A549 (cell line): ENCODE results near the gene IDUA. TPM values are rescaled to one million over a fixed set of nuclear protein-coding genes. Genes with fewer than 3 reads are reported as not detected.

Source experiments
- ATAC-seq, 2 experiments: fragments of 200-7000 bp in 1 of 2; fragments of >200 bp in 1 of 2; cut with Nextera tagmentation in 1 of 2; cut with Tn5 transposase in 1 of 2; 3 replicates each; pipeline versions ENCODE4 v1.8.0 to v1.9.1; 2018 to 2020; ENCODE audit warnings: mild to moderate bottlenecking in 1 of 2, moderate library complexity in 1 of 2
- CTCF ChIA-PET: fragments of 300-600 bp; sonication (Branson Sonifier 250); formaldehyde crosslinking; extraction: SDS; loops from one replicate; lab custom pipeline; 2021; ENCODE audit warnings: antibody characterized with exemption, inconsistent platforms; lab: Yijun Ruan, JAX
- POLR2A ChIA-PET: fragments of 350-600 bp; formaldehyde crosslinking; extraction: SDS; loops from one replicate; lab custom pipeline; 2021; ENCODE audit warnings: antibody characterized with exemption, inconsistent platforms; lab: Yijun Ruan, JAX
- DNase-seq, 2 experiments: peaks; one replicate each; pipeline versions ENCODE4 v3.0.0 to v3.0.0-alpha.2; 2011 to 2016; ENCODE audit warnings: low read depth in 1 of 2, low spot score in 1 of 2
- FAIRE-seq: peaks from 2 replicates; lab custom pipeline; 2011; peaks lifted over from hg19 to GRCh38; lab: Jason Lieb, UNC
- H3K27ac ChIP-seq, 2 experiments: fragments of >200 bp; sonication (Bioruptor Twin); formaldehyde crosslinking; 3 replicates each; pipeline ENCODE4 v1.5.1; 2016 to 2017
- H3K4me1 ChIP-seq: fragments of >200 bp; sonication (Bioruptor Twin); formaldehyde crosslinking; 3 replicates; pipeline ENCODE4 v1.6.1; 2016
- H3K4me2 ChIP-seq: fragments of >200 bp; sonication (Bioruptor Twin); formaldehyde crosslinking; 3 replicates; pipeline ENCODE4 v1.6.1; 2016
- H3K4me3 ChIP-seq: fragments of >200 bp; sonication (Bioruptor Twin); formaldehyde crosslinking; 3 replicates; pipeline ENCODE4 v1.5.1; 2016
- H3K9me3 ChIP-seq: fragments of >200 bp; sonication (Bioruptor Twin); formaldehyde crosslinking; 3 replicates; pipeline ENCODE4 v1.6.1; 2016
- CBX2 ChIP-seq: fragments of 200-600 bp; sonication (generic); IDR thresholded peaks from 2 replicates; pipeline ENCODE4 v1.6.1; 2016; ENCODE audit warnings: low read depth, mild to moderate bottlenecking, borderline replicate concordance
- CHD4 ChIP-seq: fragments of 200-600 bp; sonication (generic); IDR thresholded peaks from 2 replicates; pipeline ENCODE4 v1.6.1; 2016; ENCODE audit warnings: antibody characterized with exemption, mild to moderate bottlenecking, borderline replicate concordance
- EHMT2 ChIP-seq: fragments of 200-600 bp; sonication (generic); IDR thresholded peaks from 2 replicates; pipeline ENCODE4 v1.6.1; 2016; ENCODE audit warnings: antibody characterized with exemption, low read depth, mild to moderate bottlenecking, moderate library complexity
- FOSL2 ChIP-seq, 2 experiments: fragments of 450-650 bp in 1 of 2; fragments of >200 bp in 1 of 2; sonication (Bioruptor Twin) in 1 of 2; formaldehyde crosslinking; IDR thresholded peaks; 2 replicates each; pipeline versions ENCODE4 v1.5.0 to v1.6.1; 2016 to 2020; ENCODE audit warnings: mild to moderate bottlenecking in 1 of 2, moderate library complexity in 1 of 2
- HOXB13 ChIP-seq: fragments of 250-450 bp; sonication (Bioruptor Pico); IDR thresholded peaks from 2 replicates; pipeline ENCODE4 v1.5.0; 2020; ENCODE audit warnings: low read depth, mild to moderate bottlenecking, moderate library complexity
- JUN ChIP-seq, 2 experiments: fragments of >200 bp; sonication (Bioruptor Twin); formaldehyde crosslinking; IDR thresholded peaks; 2 replicates in 1 of 2; 3 replicates in 1 of 2; pipeline ENCODE4 v1.6.1; 2016 to 2017
- KDM5A ChIP-seq: fragments of 200-600 bp; sonication (generic); IDR thresholded peaks from 2 replicates; pipeline ENCODE4 v1.6.1; 2016; ENCODE audit warnings: antibody characterized with exemption, mild to moderate bottlenecking
- MAZ ChIP-seq: fragments of 150-350 bp; IDR thresholded peaks from 2 replicates; pipeline ENCODE4 v1.6.1; 2014; ENCODE audit warnings: antibody characterized with exemption, low read depth, low read length, borderline replicate concordance
- MYC ChIP-seq: IDR thresholded peaks from 2 replicates; pipeline ENCODE4 v1.6.1; 2012; ENCODE audit warnings: mild to moderate bottlenecking, inconsistent platforms, low read length, improper control_type of control experiment, borderline replicate concordance
- NPAS2 ChIP-seq: fragments of 250-450 bp; sonication (Bioruptor Pico); IDR thresholded peaks from 2 replicates; pipeline ENCODE4 v1.8.0; 2022; ENCODE audit warnings: mild to moderate bottlenecking, moderate library complexity, borderline replicate concordance
- SREBF2 ChIP-seq: fragments of 450-650 bp; IDR thresholded peaks from 2 replicates; pipeline ENCODE4 v1.6.1; 2014; ENCODE audit warnings: mild to moderate bottlenecking, moderate library complexity
- TFCP2L1 ChIP-seq: fragments of 250-450 bp; sonication (Bioruptor Pico); IDR thresholded peaks from 2 replicates; pipeline ENCODE4 v1.5.0; 2021; ENCODE audit warnings: mild to moderate bottlenecking
- ZC3H11A ChIP-seq: fragments of 450-650 bp; IDR thresholded peaks from 2 replicates; pipeline ENCODE4 v1.6.1; 2014; ENCODE audit warnings: antibody characterized with exemption, mild to moderate bottlenecking
- ZNF302 ChIP-seq: fragments of 250-450 bp; sonication (Bioruptor Pico); IDR thresholded peaks from 2 replicates; pipeline ENCODE4 v1.9.0; 2021; ENCODE audit warnings: inconsistent platforms, mild to moderate bottlenecking, moderate library complexity
- WGBS: methylation state at CpG from one replicate; pipeline ENCODE4 v1.1.6; 2017; ENCODE audit errors: missing lambda C conversion rate; 5-methylcytosine and 5-hydroxymethylcytosine counted together
- polyA plus RNA-seq, 4 experiments: library from polyadenylated mRNA; depleted of rRNA in 3 of 4; stranded (reverse); fragments of >200 nt; fragmentation: RNase III in 1 of 4; extraction: RNeasy Plus Mini Kit Qiagen cat#74134 plus additional on column Dnase treatment in 1 of 4; gene quantifications; 2 replicates in 3 of 4; 3 replicates in 1 of 4; pipeline ENCODE4 v1.2.3, GENCODE V29; 2011 to 2017
- TF ChIP-seq, protein P1 (sequence below): fragments of >200 bp; sonication (Bioruptor Twin); formaldehyde crosslinking; IDR thresholded peaks from 2 replicates; pipeline ENCODE4 v1.6.1; 2016
- TF ChIP-seq, protein P2 (sequence below): fragments of 150-350 bp; IDR thresholded peaks from 2 replicates; pipeline ENCODE4 v1.6.1; 2014; ENCODE audit warnings: low read depth, mild to moderate bottlenecking, low read length
- TF ChIP-seq, protein P3 (sequence below): fragments of >200 bp; sonication (Bioruptor Twin); formaldehyde crosslinking; IDR thresholded peaks from 3 replicates; pipeline ENCODE4 v1.5.1; 2016
- TF ChIP-seq, protein P4 (sequence below): IDR thresholded peaks from 2 replicates; pipeline ENCODE4 v1.6.1; 2012; ENCODE audit warnings: low read depth, borderline replicate concordance
- TF ChIP-seq, protein P5 (sequence below): fragments of 250-450 bp; sonication (Bioruptor Pico); IDR thresholded peaks from 2 replicates; pipeline ENCODE4 v1.5.0; 2020; ENCODE audit warnings: low read depth, mild to moderate bottlenecking, moderate library complexity
- TF ChIP-seq, protein P6 (sequence below): fragments of 450-650 bp; IDR thresholded peaks from 2 replicates; pipeline ENCODE4 v1.6.1; 2014; ENCODE audit warnings: antibody characterized with exemption

IDUA gene
- polyA plus RNA-seq, 2 of the 4 experiments (the other 2 are of a cell fraction) = 3.1 to 19.4 TPM

DNA sequence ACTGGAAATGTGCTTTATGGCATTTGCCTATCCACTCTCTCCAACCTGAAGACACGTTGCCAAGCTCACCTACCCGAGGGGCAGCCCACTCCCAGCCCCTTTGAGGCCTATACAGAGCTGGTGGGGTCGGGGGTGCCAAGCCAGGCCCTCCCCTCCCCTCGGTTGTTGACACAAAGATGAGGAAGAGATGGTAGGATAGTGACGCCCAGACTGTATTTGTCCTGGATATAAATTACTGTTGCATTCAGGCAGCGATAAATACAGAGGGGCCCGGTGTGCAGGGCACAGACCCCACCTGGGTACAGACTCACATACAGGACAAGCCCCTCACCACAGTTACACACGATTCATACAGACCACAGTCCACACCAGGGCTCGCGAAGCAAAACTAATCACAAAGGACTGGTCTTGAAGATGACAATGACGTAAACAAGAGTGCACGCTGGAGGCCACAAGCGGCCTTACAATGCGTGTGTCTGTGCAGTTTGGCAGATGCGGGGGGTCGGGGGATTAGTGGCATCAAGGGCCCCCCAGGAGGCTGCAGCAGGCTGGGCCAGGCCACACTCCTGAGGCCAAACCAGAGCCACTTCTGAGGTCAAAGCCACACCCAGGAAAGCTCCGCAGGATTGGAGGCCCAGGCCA lies 28.0 kb upstream of the IDUA start:
- Histone ChIP-seq H3K4me3 (no peak overlapping the region), H3K9me3 (no peaks in the 10 kb centered on the region), H3K27ac (no peak overlapping the region), H3K4me1 (no peaks in the 10 kb centered on the region), H3K4me2 (no peak overlapping the region)
- ChIA-PET CTCF (no interaction called here), POLR2A (no interaction called here)
- WGBS = 78% methylated on average over 14 of the region's 17 CpGs
- no peak for DNase-seq
- no peak for ATAC-seq
- TF ChIP-seq MAZ = no peak
- no peak for TF ChIP-seq HOXB13 (CRISPR knock-in tag)
- TF ChIP-seq FOSL2 (IDR thresholded peaks at IDR 0.05) = no peak
- no peak for TF ChIP-seq FOSL2 (CRISPR knock-in tag; IDR thresholded peaks at IDR 0.05)
- TF ChIP-seq ZNF302 (CRISPR knock-in tag) = no peak
- TF ChIP-seq, protein P1, sequence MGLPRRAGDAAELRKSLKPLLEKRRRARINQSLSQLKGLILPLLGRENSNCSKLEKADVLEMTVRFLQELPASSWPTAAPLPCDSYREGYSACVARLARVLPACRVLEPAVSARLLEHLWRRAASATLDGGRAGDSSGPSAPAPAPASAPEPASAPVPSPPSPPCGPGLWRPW = no peak
- TF ChIP-seq KDM5A = no peak
- TF ChIP-seq, protein P2, sequence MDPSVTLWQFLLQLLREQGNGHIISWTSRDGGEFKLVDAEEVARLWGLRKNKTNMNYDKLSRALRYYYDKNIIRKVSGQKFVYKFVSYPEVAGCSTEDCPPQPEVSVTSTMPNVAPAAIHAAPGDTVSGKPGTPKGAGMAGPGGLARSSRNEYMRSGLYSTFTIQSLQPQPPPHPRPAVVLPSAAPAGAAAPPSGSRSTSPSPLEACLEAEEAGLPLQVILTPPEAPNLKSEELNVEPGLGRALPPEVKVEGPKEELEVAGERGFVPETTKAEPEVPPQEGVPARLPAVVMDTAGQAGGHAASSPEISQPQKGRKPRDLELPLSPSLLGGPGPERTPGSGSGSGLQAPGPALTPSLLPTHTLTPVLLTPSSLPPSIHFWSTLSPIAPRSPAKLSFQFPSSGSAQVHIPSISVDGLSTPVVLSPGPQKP = no peak
- no peak for TF ChIP-seq EHMT2
- TF ChIP-seq, protein P3, sequence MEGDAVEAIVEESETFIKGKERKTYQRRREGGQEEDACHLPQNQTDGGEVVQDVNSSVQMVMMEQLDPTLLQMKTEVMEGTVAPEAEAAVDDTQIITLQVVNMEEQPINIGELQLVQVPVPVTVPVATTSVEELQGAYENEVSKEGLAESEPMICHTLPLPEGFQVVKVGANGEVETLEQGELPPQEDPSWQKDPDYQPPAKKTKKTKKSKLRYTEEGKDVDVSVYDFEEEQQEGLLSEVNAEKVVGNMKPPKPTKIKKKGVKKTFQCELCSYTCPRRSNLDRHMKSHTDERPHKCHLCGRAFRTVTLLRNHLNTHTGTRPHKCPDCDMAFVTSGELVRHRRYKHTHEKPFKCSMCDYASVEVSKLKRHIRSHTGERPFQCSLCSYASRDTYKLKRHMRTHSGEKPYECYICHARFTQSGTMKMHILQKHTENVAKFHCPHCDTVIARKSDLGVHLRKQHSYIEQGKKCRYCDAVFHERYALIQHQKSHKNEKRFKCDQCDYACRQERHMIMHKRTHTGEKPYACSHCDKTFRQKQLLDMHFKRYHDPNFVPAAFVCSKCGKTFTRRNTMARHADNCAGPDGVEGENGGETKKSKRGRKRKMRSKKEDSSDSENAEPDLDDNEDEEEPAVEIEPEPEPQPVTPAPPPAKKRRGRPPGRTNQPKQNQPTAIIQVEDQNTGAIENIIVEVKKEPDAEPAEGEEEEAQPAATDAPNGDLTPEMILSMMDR = no peak
- TF ChIP-seq, protein P4, sequence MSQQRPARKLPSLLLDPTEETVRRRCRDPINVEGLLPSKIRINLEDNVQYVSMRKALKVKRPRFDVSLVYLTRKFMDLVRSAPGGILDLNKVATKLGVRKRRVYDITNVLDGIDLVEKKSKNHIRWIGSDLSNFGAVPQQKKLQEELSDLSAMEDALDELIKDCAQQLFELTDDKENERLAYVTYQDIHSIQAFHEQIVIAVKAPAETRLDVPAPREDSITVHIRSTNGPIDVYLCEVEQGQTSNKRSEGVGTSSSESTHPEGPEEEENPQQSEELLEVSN = no peak
- no peak for TF ChIP-seq TFCP2L1 (CRISPR knock-in tag)
- TF ChIP-seq, protein P5, sequence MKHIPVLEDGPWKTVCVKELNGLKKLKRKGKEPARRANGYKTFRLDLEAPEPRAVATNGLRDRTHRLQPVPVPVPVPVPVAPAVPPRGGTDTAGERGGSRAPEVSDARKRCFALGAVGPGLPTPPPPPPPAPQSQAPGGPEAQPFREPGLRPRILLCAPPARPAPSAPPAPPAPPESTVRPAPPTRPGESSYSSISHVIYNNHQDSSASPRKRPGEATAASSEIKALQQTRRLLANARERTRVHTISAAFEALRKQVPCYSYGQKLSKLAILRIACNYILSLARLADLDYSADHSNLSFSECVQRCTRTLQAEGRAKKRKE (CRISPR knock-in tag) = no peak
- no peak for TF ChIP-seq JUN (IDR thresholded peaks at IDR 0.05)
- no peak for TF ChIP-seq MYC
- TF ChIP-seq NPAS2 (CRISPR knock-in tag) = no peak
- TF ChIP-seq, protein P6, sequence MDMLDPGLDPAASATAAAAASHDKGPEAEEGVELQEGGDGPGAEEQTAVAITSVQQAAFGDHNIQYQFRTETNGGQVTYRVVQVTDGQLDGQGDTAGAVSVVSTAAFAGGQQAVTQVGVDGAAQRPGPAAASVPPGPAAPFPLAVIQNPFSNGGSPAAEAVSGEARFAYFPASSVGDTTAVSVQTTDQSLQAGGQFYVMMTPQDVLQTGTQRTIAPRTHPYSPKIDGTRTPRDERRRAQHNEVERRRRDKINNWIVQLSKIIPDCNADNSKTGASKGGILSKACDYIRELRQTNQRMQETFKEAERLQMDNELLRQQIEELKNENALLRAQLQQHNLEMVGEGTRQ = no peak
- TF ChIP-seq CHD4 = no peak
- TF ChIP-seq SREBF2 = no peak
- TF ChIP-seq ZC3H11A = no peak
- TF ChIP-seq CBX2 = no peak
- no peak for FAIRE-seq
